Measurements from ENCODE around the gene NISCH. TPM values are rescaled to one million over a fixed set of nuclear protein-coding genes. Genes with fewer than 3 reads are reported as not detected.

Gene NISCH
- total and polyA plus RNA-seq, 9 donors = 73.6 to 142 (median 97.4) TPM

GRCh38 chr3:52438579-52439425 is 16.6 kb upstream of the NISCH start:
- peaks cover 8% of the 10 kb centered on the region for H3K4me1 ChIP-seq (ENCODE audit: insufficient read depth)
- H3K36me3 ChIP-seq = no peaks in the 10 kb centered on the region
- TF ChIP-seq POLR2A (IDR thresholded peaks at IDR 0.05) = no peak
- TF ChIP-seq CTCF (IDR thresholded peaks at IDR 0.05) = no peak
- TF ChIP-seq EP300 (IDR thresholded peaks at IDR 0.05) = no peak
- peak in 2 of 5 donors; percentile 13 to 14 for DNase-seq
- no peaks in the 10 kb centered on the region for H3K27me3 ChIP-seq
- no peaks in the 10 kb centered on the region for H3K9me3 ChIP-seq
- H3K4me3 ChIP-seq = no peak overlapping the region
- 77 to 85% (median 79%) methylated on average over 9 of the region's 9 CpGs for WGBS, 3 donors
- intact Hi-C loops (cut with DNase I) = loop anchor here in 1 of 4 donors (10.0 kb wide), 1 partner anchor 496 kb away; no protein-coding TSS in a partner anchor
- H3K27ac ChIP-seq = no peak overlapping the region

- intact Hi-C loops (cut with DNase I) = loop anchor here in 1 of 4 donors (10.0 kb wide), 1 partner anchor 495 kb away; no protein-coding TSS in a partner anchor
- WGBS, 3 donors = 91 to 96% (median 92%) methylated on average over 16 of the region's 16 CpGs
- no peaks in the 10 kb centered on the region for H3K9me3 ChIP-seq
- H3K4me3 ChIP-seq = no peak overlapping the region
- H3K36me3 ChIP-seq = no peaks in the 10 kb centered on the region
- peaks cover 4% of the 10 kb centered on the region for H3K4me1 ChIP-seq (ENCODE audit: insufficient read depth)
- no peaks in the 10 kb centered on the region for H3K27me3 ChIP-seq
- no peak overlapping the region for H3K27ac ChIP-seq
- DNase-seq = peak in 1 of 5 donors; percentile 13
- no peak for TF ChIP-seq EP300 (IDR thresholded peaks at IDR 0.05)
- TF ChIP-seq CTCF (IDR thresholded peaks at IDR 0.05) = no peak
- TF ChIP-seq POLR2A (IDR thresholded peaks at IDR 0.05) = no peak
These were observed 15.8 kb upstream of the NISCH start for GRCh38 chr3:52439426-52440248.

GRCh38 chr3:52440249-52440551 is 15.2 kb upstream of the NISCH start:
- WGBS, 3 donors = 87 to 97% (median 92%) methylated on average over 6 to 12 of the region's 12 CpGs
- Histone ChIP-seq H3K9me3 (no peaks in the 10 kb centered on the region), H3K4me1 (ENCODE audit: insufficient read depth) (peaks cover 4% of the 10 kb centered on the region), H3K27ac (no peak overlapping the region), H3K36me3 (no peaks in the 10 kb centered on the region), H3K4me3 (no peak overlapping the region), H3K27me3 (no peaks in the 10 kb centered on the region)
- intact Hi-C loops (cut with DNase I) = no loop called here
- DNase-seq = peak in 1 of 5 donors; percentile 15
- no peak for TF ChIP-seq CTCF (IDR thresholded peaks at IDR 0.05)
- TF ChIP-seq EP300 (IDR thresholded peaks at IDR 0.05) = no peak
- TF ChIP-seq POLR2A (IDR thresholded peaks at IDR 0.05) = no peak

GRCh38 chr3:52440671-52441070 is 14.7 kb upstream of the NISCH start:
- H3K4me1 ChIP-seq (ENCODE audit: insufficient read depth) = peaks cover 4% of the 10 kb centered on the region
- no peaks in the 10 kb centered on the region for H3K9me3 ChIP-seq
- intact Hi-C loops (cut with DNase I) = no loop called here
- H3K27me3 ChIP-seq = no peaks in the 10 kb centered on the region
- 87 to 91% (median 88%) methylated on average over 14 of the region's 14 CpGs for WGBS, 3 donors
- H3K4me3 ChIP-seq = no peak overlapping the region
- DNase-seq = peak in 1 of 5 donors; percentile 12
- no peak for TF ChIP-seq EP300 (IDR thresholded peaks at IDR 0.05)
- TF ChIP-seq CTCF (IDR thresholded peaks at IDR 0.05) = no peak
- TF ChIP-seq POLR2A (IDR thresholded peaks at IDR 0.05) = no peak
- H3K27ac ChIP-seq = no peak overlapping the region
- no peaks in the 10 kb centered on the region for H3K36me3 ChIP-seq

Measured in ovary (tissue), 9 donors.